HG03159 (cell line): ENCODE measurements around the gene KIAA1217.

Experiments
- ATAC-seq: cut with Tn5 transposase; IDR thresholded peaks from one replicate; pipeline ENCODE4 v1.9.1; 2021; ENCODE audit warnings: mild to moderate bottlenecking, moderate library complexity; ENCODE audit not compliant: unreplicated experiment

The KIAA1217 gene

GRCh38 chr10:24363070-24363469 lies 154.1 kb downstream of the KIAA1217 start:
- no peak for ATAC-seq

DNA sequence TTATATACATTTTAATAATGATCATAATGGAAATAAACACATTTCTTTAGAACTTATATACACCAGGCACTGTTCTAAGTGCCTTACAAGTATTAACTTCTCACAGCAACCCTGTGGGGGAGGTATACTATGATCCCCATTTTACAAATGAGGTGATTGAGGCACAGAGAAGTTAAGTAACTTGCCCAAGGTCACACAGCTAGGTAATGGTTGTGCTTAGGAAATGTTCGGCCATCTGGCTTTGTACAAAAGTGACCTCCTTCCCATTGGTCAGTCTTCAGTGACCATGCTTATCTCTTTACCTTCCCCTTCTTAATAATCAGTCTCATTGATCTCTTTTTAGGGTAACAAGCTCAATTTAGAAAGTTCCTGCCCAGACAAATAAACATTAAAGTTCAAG lies 158.8 kb downstream of the KIAA1217 start:
- ATAC-seq = no peak

GRCh38 chr10:24370877-24371276 lies 161.9 kb downstream of the KIAA1217 start:
- ATAC-seq = no peak

DNA sequence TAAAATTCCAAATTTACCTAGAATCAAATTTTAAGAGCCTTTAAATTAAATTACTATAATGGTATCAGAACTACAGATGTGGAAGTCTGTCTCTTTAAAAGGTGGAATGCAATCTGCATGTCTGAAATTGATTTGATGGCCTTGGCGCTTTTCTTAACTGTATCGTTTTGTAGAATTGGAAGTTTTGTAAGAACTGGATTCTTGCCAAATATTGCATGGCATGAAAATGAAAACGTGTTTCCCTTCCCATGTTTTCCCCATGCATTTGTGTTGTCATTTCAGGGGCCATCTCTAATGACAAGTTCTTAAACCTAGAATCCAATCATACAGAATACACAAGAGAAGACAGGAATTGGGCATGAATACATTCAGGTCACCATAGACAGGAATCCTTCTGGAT lies 162.5 kb downstream of the KIAA1217 start:
- ATAC-seq = no peak

- no peak for ATAC-seq
These were observed 165.4 kb downstream of the KIAA1217 start for GRCh38 chr10:24374134-24374915.

DNA sequence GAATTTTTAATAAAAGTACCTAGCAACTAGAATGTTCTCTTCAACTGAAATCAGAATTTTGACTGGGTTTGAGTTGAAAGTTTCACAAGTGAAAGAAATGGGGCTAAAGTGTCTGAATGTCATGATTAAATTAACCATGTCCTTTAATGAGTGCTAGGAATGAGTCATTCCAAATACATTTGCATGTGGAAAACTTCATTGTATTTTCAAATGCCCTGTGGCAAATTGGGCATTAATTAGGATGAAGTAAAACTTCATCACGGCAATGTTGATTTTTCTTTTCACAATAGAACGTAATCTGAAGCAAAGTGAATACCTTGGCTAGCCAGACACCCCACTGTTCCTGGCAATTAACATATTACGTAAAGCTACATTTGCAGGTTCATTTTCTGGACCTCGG lies 166.6 kb downstream of the KIAA1217 start:
- ATAC-seq = no peak

DNA sequence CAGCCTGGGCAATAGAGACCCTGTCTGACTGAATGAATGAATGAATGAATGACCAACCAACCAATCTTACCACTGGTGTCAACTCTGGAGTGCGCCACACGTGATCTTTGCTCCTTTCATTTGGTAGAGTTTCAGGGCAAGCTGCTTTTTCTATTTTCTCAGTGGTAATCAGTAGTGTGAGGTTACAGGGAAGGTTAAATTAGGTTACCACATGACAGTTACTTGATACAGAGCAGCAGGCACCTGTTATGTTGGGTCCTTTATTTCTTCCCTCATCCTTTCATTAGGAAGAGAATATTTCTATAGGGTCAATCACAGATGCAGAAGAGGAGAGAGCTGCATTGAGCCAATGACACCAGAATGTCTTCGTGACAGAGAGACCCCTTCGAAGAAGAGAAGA lies 167.8 kb downstream of the KIAA1217 start:
- no peak for ATAC-seq

- no peak for ATAC-seq
These were observed 169.4 kb downstream of the KIAA1217 start for GRCh38 chr10:24378126-24378920.

DNA sequence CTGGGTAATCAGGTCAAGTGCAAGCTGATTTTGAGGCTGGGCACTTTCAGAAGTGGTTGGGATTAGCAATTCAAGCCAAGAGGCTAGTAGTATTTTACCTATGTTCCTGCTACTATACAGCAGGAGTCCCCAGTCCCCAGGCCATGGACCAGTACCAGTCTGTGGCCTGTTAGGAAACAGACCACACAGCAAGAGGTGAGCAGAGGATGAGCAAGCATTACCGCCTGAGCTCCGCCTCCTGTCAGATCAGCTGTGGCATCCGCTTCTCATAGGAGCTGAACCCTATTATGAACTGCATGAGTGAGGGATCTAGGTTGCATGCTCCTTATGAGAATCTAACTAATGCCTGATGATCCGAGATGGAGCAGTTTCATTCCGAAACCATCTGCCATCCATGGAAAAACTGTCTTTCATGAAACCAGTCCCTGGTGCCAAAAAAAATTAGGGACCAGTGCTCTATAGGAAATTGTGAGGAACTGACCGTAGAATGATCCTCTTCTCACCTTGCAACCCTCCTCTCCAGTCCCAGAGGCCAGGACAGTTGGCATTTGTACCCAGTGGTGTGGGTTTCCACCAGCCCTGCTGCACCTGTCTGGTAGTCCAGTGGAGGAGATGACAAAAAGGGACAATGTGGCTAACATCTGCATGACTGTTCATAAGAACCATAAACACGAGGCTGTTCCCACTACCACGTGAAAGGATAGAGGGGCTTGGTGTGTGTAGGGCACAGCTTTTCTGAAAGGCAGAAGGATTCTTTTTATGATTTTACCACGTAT lies 172.5 kb downstream of the KIAA1217 start:
- ATAC-seq = no peak

- no peak for ATAC-seq
These were observed 173.1 kb downstream of the KIAA1217 start for GRCh38 chr10:24382045-24382444.

DNA sequence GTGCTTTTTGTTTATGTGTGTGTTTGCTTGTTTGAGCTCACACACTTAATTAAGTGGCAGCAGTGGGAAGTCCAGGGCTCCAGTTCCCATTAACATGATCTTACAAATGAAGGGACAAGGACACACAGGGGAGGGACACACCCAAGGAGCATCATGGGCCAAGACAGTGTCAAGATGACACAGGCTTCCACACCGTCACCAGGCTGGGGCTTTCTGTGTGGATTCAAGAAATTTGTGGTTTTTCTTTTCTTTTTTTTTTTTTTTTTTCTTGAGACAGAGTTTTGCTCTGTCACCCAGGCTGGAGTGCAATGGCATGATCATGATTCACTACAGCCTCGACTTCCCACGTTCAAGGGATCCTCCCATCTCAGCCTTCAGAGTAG lies 173.6 kb downstream of the KIAA1217 start:
- no peak for ATAC-seq

- ATAC-seq = peak; percentile 65
These were observed 174.2 kb downstream of the KIAA1217 start for GRCh38 chr10:24382979-24383663.

GRCh38 chr10:24383681-24384106 lies 174.8 kb downstream of the KIAA1217 start:
- ATAC-seq = peak; percentile 90

GRCh38 chr10:24384954-24385353 lies 176.0 kb downstream of the KIAA1217 start:
- no peak for ATAC-seq

DNA sequence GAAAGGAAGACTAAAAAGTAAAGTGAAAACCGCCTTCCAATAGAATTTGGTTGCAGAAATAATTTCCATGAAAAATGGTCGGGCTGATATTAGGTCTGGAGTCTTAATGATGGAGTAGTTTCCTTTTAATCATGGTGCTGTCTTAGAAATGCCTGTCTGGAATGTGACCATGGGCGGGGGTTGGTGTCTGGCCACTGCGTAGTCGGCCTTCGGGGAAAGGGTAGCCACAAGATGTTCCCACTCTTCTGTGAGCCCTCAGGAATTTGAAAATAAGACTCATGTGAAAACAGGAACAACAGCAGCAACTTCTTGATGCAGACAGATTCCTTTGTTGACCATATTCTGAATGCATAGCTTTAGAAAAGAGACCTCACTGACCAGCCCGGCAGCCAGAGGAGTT lies 176.8 kb downstream of the KIAA1217 start:
- ATAC-seq = no peak

DNA sequence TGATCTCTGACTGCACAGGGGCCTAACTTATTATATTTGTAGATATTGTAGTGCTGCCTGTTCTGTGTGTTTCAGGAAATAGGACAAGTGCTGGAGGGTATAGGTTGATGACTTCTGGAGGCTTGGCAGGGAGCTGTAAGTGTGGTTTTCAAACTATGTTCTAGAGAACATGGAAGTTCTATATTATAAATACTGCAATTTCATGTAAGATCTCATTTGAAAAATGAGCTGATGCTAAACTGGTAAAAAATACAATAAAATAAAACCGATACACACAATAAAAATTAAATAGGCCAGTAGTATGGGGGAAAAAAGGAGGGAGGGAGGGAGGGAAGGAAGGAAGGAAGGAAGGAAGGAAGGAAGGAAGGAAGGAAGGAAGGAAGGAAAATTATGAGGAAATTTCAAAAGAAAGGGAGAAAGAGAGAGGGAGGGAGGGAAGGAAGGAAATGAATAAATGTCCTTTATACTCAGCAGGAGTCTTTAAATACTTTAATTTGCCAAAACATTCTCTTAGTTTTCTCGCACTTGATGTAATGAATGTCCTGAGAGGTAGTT lies 181.3 kb downstream of the KIAA1217 start:
- no peak for ATAC-seq

DNA sequence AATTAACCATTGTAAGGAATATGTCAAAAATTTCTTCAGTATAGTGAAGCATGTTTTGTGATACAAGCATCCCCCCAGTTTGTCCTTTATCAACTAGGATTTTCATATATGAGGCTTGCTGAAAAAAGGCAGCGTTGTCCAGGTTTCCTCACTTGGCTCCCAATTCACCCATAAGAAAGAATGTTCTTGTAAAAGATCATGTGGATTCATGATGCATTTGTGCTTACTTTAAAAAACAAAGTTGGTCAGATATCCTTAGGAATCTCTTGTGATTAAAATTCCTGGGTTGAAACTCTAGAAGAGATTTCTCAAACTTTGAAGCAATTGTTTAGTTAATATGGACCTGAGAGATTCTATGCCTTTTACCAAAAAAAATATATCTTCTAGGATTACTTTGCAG lies 181.8 kb downstream of the KIAA1217 start:
- ATAC-seq = no peak

DNA sequence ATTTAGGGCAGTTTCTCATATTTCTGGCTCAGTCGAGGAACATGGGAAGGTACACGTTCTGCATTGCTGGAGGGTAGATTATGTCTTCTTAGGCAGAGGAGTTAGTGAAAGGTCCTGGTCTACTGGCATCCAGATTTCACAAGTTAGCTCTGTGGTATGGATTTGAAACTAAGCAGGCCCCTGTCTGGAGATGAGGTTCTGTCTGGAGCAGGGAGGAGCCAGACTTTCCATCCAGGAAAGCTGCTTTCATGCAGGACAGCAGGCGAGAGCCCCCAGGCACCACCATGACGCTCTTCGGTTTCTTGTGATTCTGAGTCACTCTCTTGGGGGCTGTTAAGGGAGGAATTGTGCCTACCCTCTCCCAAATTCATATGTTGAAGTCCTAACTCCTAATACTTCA lies 184.3 kb downstream of the KIAA1217 start:
- no peak for ATAC-seq

GRCh38 chr10:24394461-24395190 lies 185.7 kb downstream of the KIAA1217 start:
- ATAC-seq = no peak

GRCh38 chr10:24396396-24396795 lies 187.5 kb downstream of the KIAA1217 start:
- ATAC-seq = no peak
